GM10248 (cell line): ENCODE data around the gene KSR2.

Experiments
- CTCF ChIA-PET: fragments of 300-600 bp; sonication (Branson Sonifier 250); formaldehyde crosslinking; extraction: SDS; loops from one replicate; lab custom pipeline; 2021; ENCODE audit warnings: antibody characterized with exemption; lab: Yijun Ruan, JAX
- POLR2A ChIA-PET: fragments of 350-650 bp; sonication (Branson Sonifier 250); formaldehyde crosslinking; extraction: SDS; loops from one replicate; lab custom pipeline; 2020; ENCODE audit warnings: antibody characterized with exemption; lab: Yijun Ruan, JAX
- DNase-seq: peaks from one replicate; pipeline ENCODE4 v3.0.0; 2012; ENCODE audit errors: extremely low spot score
- CTCF ChIP-seq: IDR thresholded peaks from 2 replicates; pipeline ENCODE4 v1.5.1; 2012; ENCODE audit warnings: mild to moderate bottlenecking, low read depth; ENCODE audit errors: extremely low read depth, missing control alignments, control extremely low read depth

KSR2 gene

GRCh38 chr12:117516034-117516433 is 452.8 kb downstream of the KSR2 start:
- ChIA-PET POLR2A (no interaction called here), CTCF (interaction anchor here (1.3 to 1.9 kb wide), 2 partner anchors 12 to 74 kb away, joined by 3 to 5 read pairs; no protein-coding TSS in a partner anchor)
- no peak for DNase-seq
- TF ChIP-seq CTCF, result no peak

GRCh38 chr12:117514016-117514415 is 454.8 kb downstream of the KSR2 start:
- POLR2A ChIA-PET, result no interaction called here
- TF ChIP-seq CTCF, result no peak
- CTCF ChIA-PET, result no interaction called here
- DNase-seq, result no peak

GRCh38 chr12:117513353-117513752 is 455.4 kb downstream of the KSR2 start:
- ChIA-PET POLR2A (no interaction called here), CTCF (no interaction called here)
- no peak for DNase-seq
- no peak for TF ChIP-seq CTCF

GRCh38 chr12:117508468-117508867 is 460.3 kb downstream of the KSR2 start:
- TF ChIP-seq CTCF, result no peak
- POLR2A ChIA-PET, result no interaction called here
- CTCF ChIA-PET, result no interaction called here
- DNase-seq, result no peak

- no peak for TF ChIP-seq CTCF
- CTCF ChIA-PET, result no interaction called here
- no peak for DNase-seq
- POLR2A ChIA-PET, result no interaction called here
These were observed 461.2 kb downstream of the KSR2 start for GRCh38 chr12:117507548-117507947.

GRCh38 chr12:117506333-117506732 is 462.5 kb downstream of the KSR2 start:
- ChIA-PET POLR2A (no interaction called here), CTCF (no interaction called here)
- DNase-seq, result no peak
- TF ChIP-seq CTCF, result no peak

- ChIA-PET CTCF (no interaction called here), POLR2A (no interaction called here)
- no peak for TF ChIP-seq CTCF
These were observed 466.2 kb downstream of the KSR2 start for GRCh38 chr12:117502633-117503032.

More at GRCh38 chr12:117502633-117503032, 466.2 kb downstream of the KSR2 start:
- DNase-seq, result no peak
